ENCODE results near the gene GOLGA3.

Gene GOLGA3

GRCh38 chr12:132719141-132719953, 109.3 kb downstream of the GOLGA3 start:
- no peak for DNase-seq
